IPS-20b (cell line): ENCODE measurements around the gene CHADL.

Experiments
- H3K27ac ChIP-seq: one replicate; pipeline ENCODE4 v1.5.1; 2013; ENCODE audit warnings: low read length
- H3K27me3 ChIP-seq: 2 replicates; pipeline ENCODE4 v1.6.1; 2013; ENCODE audit warnings: mild to moderate bottlenecking, low read length, inconsistent platforms; ENCODE audit not compliant: insufficient read depth
- H3K36me3 ChIP-seq: 2 replicates; pipeline ENCODE4 v1.6.1; 2013; ENCODE audit warnings: low read depth, mild to moderate bottlenecking, inconsistent platforms, low read length, moderate library complexity; ENCODE audit not compliant: insufficient read depth
- H3K4me1 ChIP-seq: 2 replicates; pipeline ENCODE4 v1.6.1; 2013; ENCODE audit warnings: mild to moderate bottlenecking, control low read depth, inconsistent platforms, low read length, moderate library complexity; ENCODE audit not compliant: insufficient read depth
- H3K4me3 ChIP-seq: 2 replicates; pipeline ENCODE4 v1.5.1; 2013; ENCODE audit warnings: mild to moderate bottlenecking, low read length, inconsistent platforms
- H3K9ac ChIP-seq: 2 replicates; pipeline ENCODE4 v1.6.1; 2013; ENCODE audit warnings: low read depth, mild to moderate bottlenecking, inconsistent platforms, low read length, moderate library complexity
- H3K9me3 ChIP-seq: 2 replicates; pipeline ENCODE4 v1.6.1; 2013; ENCODE audit warnings: mild to moderate bottlenecking, low read depth, low read length, inconsistent platforms; ENCODE audit not compliant: insufficient read depth

The CHADL gene, protein sequence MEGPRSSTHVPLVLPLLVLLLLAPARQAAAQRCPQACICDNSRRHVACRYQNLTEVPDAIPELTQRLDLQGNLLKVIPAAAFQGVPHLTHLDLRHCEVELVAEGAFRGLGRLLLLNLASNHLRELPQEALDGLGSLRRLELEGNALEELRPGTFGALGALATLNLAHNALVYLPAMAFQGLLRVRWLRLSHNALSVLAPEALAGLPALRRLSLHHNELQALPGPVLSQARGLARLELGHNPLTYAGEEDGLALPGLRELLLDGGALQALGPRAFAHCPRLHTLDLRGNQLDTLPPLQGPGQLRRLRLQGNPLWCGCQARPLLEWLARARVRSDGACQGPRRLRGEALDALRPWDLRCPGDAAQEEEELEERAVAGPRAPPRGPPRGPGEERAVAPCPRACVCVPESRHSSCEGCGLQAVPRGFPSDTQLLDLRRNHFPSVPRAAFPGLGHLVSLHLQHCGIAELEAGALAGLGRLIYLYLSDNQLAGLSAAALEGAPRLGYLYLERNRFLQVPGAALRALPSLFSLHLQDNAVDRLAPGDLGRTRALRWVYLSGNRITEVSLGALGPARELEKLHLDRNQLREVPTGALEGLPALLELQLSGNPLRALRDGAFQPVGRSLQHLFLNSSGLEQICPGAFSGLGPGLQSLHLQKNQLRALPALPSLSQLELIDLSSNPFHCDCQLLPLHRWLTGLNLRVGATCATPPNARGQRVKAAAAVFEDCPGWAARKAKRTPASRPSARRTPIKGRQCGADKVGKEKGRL

GRCh38 chr22:41240377-41241132, at the start of gene CHADL:
CHADL (minus strand) TSS chr22:41240931; CDS start chr22:41240881, 50 bp downstream.
- H3K36me3 ChIP-seq = peaks cover 7% of the 10 kb centered on the region; the same call in 1 of the 2 replicates
- H3K9me3 ChIP-seq = no peaks in the 10 kb centered on the region
- H3K27ac ChIP-seq = no peak within 1 kb of the TSS
- no peak within 1 kb of the TSS for H3K9ac ChIP-seq
- H3K27me3 ChIP-seq = no peaks in the 10 kb centered on the region
- H3K4me3 ChIP-seq = no peak within 1 kb of the TSS
- H3K4me1 ChIP-seq = no peaks in the 10 kb centered on the region

- Histone ChIP-seq H3K36me3 (peaks cover 4% of the 10 kb centered on the region), H3K27ac (no peak overlapping the region), H3K4me3 (no peak overlapping the region), H3K9me3 (no peaks in the 10 kb centered on the region), H3K9ac (no peak overlapping the region; the same call in 1 of the 2 replicates), H3K27me3 (no peaks in the 10 kb centered on the region), H3K4me1 (peaks cover 25% of the 10 kb centered on the region)
Measured at GRCh38 chr22:41289671-41290070, 48.9 kb upstream of the CHADL start.

- no peaks in the 10 kb centered on the region for H3K27me3 ChIP-seq
- no peaks in the 10 kb centered on the region for H3K9me3 ChIP-seq
- peaks cover 25% of the 10 kb centered on the region for H3K4me1 ChIP-seq
- H3K27ac ChIP-seq = no peak overlapping the region
- H3K9ac ChIP-seq = peak overlapping the region; percentile 30; the same call in 1 of the 2 replicates
- peaks cover 15% of the 10 kb centered on the region for H3K36me3 ChIP-seq
- no peak overlapping the region for H3K4me3 ChIP-seq
Measured at GRCh38 chr22:41288245-41288946, 47.7 kb upstream of the CHADL start.

DNA sequence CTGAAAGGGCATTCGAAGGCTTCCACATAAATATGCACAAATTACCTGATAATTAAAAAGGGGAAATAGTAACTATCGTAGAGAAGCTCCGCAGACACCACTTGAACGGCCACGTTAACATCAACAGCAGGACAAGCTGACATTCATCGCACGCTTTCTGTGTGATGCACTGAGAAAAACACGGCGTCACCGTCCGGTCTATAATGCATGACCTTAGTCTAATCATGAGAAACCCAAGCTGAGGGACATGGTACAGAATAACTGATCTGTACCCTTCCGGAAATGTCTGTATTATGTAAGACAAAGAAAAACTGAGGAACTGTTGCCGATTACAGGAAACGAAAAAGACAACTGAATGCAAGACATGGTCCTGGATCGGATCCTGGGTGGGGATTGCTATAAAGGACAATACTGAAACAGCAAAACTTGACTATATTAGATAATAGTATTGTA, 45.9 kb upstream of the CHADL start:
- Histone ChIP-seq H3K27me3 (no peaks in the 10 kb centered on the region), H3K27ac (peak overlapping the region; percentile 73), H3K9me3 (no peaks in the 10 kb centered on the region), H3K36me3 (peaks cover 32% of the 10 kb centered on the region), H3K4me3 (peak overlapping the region; percentile 78), H3K9ac (peak overlapping the region; percentile 80; the same call in 1 of the 2 replicates), H3K4me1 (peaks cover 25% of the 10 kb centered on the region)

DNA sequence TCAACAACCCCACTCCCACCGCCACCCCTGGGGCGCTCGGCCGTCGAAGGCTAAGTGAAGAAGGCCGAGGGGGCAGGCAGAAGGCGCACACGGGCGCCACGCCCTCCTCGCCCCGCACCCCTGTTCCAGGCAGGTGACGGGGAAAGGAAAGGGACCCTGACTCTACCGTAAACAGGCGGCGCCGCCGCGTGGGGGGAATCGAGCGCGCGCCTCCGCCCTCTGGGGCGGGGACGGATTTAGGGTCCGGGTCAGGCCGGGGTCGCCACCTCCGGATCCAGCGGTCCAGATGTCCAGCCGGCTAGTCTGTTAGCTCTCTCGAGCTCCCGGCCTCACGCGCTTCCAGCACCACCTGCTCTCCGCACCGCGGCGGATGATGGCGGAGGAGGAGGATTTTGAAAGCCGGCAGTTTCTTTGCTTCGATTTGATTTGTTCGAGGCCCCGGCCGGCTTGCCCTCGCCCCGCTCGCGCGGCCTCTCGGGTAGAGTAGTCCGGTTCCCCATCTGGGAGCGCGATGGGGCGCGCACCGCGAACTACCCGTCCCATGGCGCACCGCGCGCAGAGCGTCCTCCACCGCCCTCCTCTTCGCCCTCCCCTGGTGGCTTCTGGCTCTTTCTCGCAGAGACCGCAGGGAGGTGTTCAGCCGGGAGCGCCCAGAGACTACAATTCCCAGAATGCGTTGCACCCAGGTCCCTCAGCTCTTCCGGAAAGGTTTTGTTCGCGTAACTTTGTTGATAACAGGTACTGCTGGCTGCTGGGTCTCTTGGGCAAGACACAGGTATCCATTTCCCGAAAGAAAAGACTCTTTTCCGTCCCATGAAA, 45.3 kb upstream of the CHADL start, which contains the start of gene RANGAP1:
Gene RANGAP1 (minus strand): TSS at position 368 of the 819 bp plus-strand sequence. CDS start 5,143 bp downstream, outside the sequence.
- Histone ChIP-seq H3K4me3 (peak within 1 kb of the TSS; percentile 94), H3K9me3 (no peaks in the 10 kb centered on the region), H3K4me1 (peaks cover 25% of the 10 kb centered on the region), H3K27ac (peak within 1 kb of the TSS; percentile 79), H3K27me3 (no peaks in the 10 kb centered on the region), H3K9ac (peak within 1 kb of the TSS; percentile 90), H3K36me3 (peaks cover 38% of the 10 kb centered on the region)

GRCh38 chr22:41285441-41285819, 44.7 kb upstream of the CHADL start:
- peak overlapping the region; percentile 94 for H3K4me3 ChIP-seq
- H3K27me3 ChIP-seq = no peaks in the 10 kb centered on the region
- H3K27ac ChIP-seq = peak overlapping the region; percentile 79
- peak overlapping the region; percentile 90 for H3K9ac ChIP-seq
- no peaks in the 10 kb centered on the region for H3K9me3 ChIP-seq
- H3K4me1 ChIP-seq = peaks cover 19% of the 10 kb centered on the region
- peaks cover 44% of the 10 kb centered on the region for H3K36me3 ChIP-seq

DNA sequence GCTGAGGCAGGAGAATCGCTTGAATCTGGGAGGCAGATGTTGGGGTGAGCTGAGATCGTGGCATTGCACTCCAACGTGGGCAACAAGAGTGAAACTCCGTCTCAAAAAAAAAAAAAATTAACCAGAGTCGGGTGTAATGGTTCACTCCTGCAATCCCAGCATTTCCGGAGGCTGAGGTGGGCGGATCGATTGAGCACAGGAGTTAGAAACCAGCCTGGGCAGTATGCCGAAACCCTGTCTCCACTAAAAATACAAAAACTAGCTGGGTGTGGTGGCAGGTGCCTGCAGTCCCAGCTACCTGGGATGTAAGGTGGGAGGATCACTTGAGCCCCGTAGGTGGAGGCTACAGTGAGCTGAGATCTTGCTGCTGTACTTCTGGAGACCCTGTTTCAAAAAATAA, 43.7 kb upstream of the CHADL start:
- H3K4me3 ChIP-seq = peak overlapping the region; percentile 94; the same call in 1 of the 2 replicates

DNA sequence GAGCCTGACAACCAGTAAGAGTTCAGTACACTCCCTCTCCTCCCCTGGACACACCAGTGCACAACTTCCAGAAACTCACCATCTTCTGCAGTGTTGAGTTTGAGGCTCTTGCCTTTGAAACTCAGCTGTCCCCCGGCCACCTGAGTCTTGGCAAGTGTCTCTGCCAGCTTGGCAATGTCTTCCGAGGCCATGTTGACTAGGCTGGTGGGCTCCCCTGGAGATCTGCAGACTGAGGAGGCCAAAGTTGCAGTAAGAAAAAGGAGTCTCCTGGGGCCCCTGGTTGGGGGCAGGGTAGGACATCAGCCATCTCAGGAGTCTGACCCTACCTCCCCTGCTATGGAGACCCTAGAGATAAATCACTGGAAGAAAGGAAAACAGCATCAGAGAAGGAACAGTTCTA, 40.1 kb upstream of the CHADL start:
- H3K27ac ChIP-seq = no peak overlapping the region
- 0 out of 2 replicates have a peak, but pooled peaks cover 2% of the 10 kb centered on the region for H3K4me1 ChIP-seq
- H3K36me3 ChIP-seq = peaks cover 86% of the 10 kb centered on the region
- H3K9me3 ChIP-seq = no peaks in the 10 kb centered on the region
- H3K27me3 ChIP-seq = no peaks in the 10 kb centered on the region
- no peak overlapping the region for H3K9ac ChIP-seq
- no peak overlapping the region for H3K4me3 ChIP-seq

More for the DNA sequence above, 43.7 kb upstream of the CHADL start:
- Histone ChIP-seq H3K27ac (no peak overlapping the region), H3K4me1 (peaks cover 17% of the 10 kb centered on the region), H3K9ac (no peak overlapping the region; the same call in 1 of the 2 replicates), H3K9me3 (no peaks in the 10 kb centered on the region), H3K36me3 (peaks cover 54% of the 10 kb centered on the region), H3K27me3 (no peaks in the 10 kb centered on the region)

- no peaks in the 10 kb centered on the region for H3K9me3 ChIP-seq
- H3K36me3 ChIP-seq = peaks cover 94% of the 10 kb centered on the region
- H3K4me1 ChIP-seq = 0 out of 2 replicates have a peak, but pooled peaks cover 2% of the 10 kb centered on the region
- no peak overlapping the region for H3K4me3 ChIP-seq
- no peak overlapping the region for H3K27ac ChIP-seq
- H3K9ac ChIP-seq = no peak overlapping the region
- no peaks in the 10 kb centered on the region for H3K27me3 ChIP-seq
Measured at GRCh38 chr22:41280065-41280464, 39.3 kb upstream of the CHADL start.

- no peak overlapping the region for H3K4me3 ChIP-seq
- no peak overlapping the region for H3K27ac ChIP-seq
- H3K9ac ChIP-seq = no peak overlapping the region
- peaks cover 90% of the 10 kb centered on the region for H3K36me3 ChIP-seq
- H3K27me3 ChIP-seq = no peaks in the 10 kb centered on the region
- H3K4me1 ChIP-seq = no peaks in the 10 kb centered on the region
- H3K9me3 ChIP-seq = no peaks in the 10 kb centered on the region
Measured at GRCh38 chr22:41274856-41275255, 34.1 kb upstream of the CHADL start.
